HG02571 (cell line): ENCODE measurements around the gene LRP2.
"Not testable (repeated sequence)": the region's sequence is repeated elsewhere in the genome, so short reads cannot be mapped to it uniquely, and the experiment has no call there.

ENCODE experiments used
- ATAC-seq: cut with Tn5 transposase; IDR thresholded peaks from one replicate; pipeline ENCODE4 v1.9.1; 2021; ENCODE audit warnings: mild to moderate bottlenecking, moderate library complexity; ENCODE audit not compliant: unreplicated experiment

Gene LRP2

DNA sequence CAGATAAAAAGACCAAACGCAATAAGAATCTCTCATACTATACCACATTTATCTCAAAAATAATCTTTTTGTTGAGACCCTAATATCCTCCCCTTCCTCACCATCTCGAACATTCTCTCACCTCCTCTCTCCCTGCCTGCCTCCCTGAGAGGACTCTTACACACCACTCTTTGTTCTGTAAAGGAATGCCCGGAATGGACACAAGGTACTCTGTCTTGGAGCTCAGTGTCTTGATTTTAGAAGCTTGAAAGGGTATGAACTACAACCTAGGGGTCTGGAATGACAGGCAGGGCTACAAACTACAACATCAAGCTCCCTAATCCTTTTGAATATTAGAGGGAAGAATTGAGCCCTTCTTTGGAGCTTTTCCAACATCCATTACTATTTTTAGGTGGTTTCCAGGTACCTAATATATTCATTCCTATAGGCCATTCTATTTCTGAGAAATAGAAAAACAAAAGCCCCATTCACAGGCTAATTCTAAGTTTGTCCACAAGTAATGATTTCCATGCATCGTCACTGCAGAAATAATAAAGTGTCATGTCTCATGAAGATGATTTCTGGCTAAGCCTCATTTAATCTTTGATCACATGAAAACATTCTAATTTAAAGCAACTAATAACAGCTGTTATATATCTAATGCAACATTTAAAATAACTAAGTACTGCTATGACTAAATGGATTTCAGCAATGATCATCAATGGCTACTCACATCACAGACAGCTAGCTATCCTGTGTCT lies 60.6 kb downstream of the LRP2 start:
- no peak for ATAC-seq

DNA sequence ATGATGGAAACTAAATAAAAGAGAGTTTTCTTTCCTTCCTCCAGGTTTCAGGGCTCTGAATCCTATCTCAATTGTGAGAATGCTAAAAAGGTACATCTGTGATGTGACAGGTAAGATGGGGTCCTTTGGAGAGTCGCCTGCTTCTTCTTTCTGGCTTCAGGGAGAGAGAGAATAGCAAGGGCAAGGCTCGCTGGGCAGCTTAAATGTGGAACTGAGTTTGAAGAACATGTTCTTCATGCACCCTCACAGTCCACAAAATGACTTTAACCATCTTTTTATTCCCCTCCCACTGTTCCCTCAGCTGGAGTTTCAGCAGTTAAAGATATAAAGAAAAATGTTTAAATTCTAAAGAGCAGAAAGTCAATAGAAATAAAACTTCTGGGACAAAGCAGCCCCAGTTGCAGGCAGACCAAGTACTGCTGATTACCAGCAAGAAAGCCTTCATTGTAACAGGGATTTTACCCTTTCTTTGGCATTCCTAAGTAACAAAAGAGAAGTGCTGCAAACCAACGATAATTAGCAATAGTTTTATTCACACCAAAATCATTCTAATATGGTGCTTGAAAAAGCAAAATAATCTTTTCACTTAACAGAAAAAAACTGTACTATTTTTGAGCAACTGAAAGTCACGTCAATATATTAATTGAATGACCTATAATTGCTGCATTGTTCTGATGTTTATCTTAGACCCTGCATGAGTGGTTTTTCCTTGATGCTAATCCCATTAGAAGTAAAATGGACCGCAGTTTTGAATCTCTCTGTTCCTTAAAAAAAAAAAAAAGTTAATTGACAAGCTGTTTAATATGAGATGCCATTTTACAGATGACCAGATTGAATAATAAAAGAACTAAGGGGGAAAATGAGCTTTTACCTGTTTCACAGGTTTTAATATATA lies 61.5 kb downstream of the LRP2 start:
- no peak for ATAC-seq

- no peak for ATAC-seq
Observed at GRCh38 chr2:169298007-169298406, 64.3 kb downstream of the LRP2 start.

GRCh38 chr2:169294001-169294675 lies 68.2 kb downstream of the LRP2 start:
- ATAC-seq = no peak

DNA sequence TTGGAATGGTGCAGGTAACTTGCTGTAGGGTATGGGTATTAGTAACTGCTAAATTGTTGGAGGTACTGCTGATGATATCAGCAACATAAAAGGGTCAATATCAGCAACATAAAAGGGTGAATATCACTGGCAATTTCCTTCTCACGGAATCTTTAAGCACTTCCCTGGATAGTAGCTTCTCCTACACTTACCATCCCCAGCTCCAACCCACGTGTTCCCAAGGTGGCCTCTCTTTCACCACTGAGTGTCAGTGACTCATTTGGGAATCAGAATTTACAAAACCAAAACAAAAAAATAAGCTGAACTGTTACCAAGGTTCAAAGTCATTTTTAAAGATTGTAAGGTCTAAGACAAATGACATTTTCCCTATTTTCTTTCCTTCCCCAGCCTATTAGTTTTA lies 70.8 kb downstream of the LRP2 start:
- ATAC-seq = no peak

DNA sequence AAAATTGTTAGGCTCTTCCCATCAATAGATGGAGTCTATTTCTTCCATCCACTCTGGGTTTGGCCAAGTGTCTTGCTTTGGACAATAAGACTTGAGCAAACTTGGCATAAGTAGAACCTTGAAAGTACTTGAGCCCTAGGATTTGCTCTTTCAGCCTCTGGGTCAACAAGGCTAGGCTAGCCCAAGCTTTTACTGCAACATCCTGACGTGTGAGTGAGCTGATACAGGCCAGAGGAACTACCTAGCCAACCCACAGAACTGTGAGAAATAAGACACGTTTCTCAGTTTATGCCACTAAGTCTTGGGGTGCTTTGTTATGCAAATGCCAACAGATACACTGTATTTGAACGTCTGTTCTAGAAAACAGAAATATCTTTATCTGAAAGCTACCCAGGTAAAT lies 71.9 kb downstream of the LRP2 start:
- no peak for ATAC-seq

- no peak for ATAC-seq
Observed at GRCh38 chr2:169287666-169288065, 74.7 kb downstream of the LRP2 start.

DNA sequence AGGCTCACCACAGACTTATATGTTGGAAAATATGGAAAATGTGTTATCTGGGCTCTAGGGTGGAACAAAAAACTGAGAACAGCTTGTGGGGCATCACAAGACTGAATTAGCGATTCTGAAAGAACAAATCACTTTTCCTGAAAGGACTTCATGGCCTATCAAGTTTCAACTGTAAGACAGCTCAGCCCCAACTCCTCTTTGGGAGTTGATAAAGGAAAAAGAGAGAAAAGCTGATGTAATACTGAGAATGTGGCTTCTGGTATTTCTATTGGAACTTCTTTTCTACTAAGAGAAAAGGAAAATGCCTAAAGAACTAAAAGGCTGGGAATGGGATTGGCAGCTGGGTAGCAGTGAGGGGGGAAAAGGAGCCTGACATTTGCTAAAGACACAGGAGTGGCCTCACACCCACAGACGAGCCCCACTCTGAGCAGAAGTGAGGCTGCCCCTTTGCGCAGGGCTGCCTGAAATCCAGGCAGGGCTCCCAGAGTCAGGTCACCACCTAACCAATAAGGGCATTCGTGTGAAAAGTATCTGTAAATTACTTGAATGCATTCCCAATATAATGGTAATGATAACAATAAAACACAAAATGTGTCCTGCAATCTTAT lies 75.6 kb downstream of the LRP2 start:
- no peak for ATAC-seq

DNA sequence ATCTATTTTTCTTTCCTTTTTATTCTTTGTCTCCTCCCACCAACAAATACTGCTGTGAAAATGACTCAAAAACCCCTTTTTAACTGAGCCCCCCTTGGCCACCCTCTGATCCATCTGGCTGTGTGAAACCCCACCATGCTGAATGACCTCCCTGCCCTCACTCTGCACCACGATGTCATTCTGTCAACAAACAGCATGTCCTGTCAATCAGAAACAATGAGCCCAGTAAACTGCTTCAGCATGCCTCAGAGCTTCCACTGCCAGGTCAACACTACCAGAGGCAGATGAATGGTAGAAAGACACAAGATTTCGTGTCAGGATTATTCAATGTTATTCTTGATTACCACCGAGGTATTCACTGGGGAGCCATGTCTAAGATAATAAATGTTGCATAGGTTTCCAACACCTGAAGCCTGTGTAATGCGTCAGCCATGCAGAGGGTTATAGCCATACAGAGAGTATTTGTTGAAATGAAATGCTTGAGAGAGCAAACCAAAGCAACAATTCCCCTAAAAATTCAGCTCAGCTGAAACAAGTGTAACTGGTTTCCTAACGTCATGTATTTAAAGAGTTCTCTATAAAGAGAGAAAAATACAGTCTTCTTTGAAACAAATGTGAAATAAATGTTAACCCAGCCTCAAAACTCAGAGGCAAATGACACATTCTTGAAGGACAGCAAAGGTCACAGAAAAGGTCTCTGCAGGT lies 76.7 kb downstream of the LRP2 start:
- no peak for ATAC-seq

DNA sequence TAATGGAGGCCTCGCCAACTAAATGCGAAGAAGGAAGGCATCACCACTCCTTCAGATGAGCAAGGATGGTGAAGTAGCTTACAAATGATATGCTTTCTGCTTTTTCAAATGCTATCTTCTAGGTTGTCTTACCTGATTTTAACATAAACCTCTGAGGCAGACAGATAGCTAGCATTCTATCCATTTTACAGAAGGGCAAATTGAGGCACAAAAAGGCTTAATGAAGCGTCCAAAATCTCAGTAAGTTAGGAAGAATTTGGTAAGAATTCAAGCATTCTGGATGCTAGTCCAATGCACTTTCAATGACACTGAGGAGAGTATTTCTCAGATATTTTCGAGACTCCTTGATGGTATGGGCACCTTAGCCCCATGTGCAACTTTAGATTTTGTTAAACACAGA lies 81.8 kb downstream of the LRP2 start:
- no peak for ATAC-seq

DNA sequence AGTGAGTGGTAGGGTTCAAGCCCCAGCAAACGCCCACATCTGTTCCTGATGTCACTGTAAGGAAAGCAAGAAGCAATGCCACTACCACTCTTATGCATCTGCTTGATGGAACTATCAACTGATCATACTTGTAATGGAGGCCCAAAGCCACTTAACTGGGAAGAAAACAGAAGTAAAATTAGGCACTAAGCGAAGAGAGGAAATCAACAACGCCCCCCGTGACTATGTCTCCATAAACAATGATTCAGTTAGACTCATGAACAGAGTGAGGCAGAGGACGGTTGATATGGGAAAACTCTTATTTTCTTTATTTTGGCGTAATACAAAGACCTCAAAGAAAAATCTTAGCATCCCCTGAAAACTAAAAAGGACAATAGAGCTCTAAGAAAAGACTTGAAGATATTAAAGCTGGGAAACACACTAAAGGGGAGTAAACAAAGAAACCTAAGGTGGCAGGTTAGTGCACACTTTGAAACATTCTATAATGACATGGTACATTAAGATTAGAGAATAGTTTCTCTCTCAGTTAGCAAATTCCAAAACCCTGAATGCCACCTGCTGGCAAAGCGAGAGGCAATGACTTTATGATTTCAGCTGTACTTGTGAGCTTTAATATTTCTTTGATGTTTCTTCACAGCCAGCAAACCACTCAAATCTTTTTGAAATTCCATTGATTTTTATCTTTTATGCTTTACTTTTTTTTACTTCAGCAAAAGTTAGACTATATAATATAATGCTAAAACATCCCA lies 86.5 kb downstream of the LRP2 start:
- ATAC-seq = no peak

GRCh38 chr2:169272010-169272409 lies 90.3 kb downstream of the LRP2 start:
- ATAC-seq = no peak

DNA sequence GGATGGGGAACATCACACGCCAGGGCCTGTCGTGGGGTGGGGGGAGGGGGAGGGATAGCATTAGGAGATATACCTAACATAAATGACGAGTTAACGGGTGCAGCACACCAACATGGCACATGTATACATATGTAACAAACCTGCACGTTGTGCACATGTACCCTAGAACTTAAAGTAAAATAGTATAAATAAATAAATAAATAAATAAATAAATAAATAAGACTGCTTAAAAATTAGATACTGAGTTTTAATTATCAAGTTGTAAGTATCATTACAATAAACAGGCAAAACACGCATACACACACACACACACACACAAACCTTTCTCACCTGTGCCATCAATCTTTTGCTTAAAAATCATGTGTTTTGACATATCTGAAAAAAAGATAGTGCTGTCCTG lies 91.8 kb downstream of the LRP2 start:
- not testable (repeated sequence) for ATAC-seq

GRCh38 chr2:169265591-169265990 lies 96.7 kb downstream of the LRP2 start:
- no peak for ATAC-seq

DNA sequence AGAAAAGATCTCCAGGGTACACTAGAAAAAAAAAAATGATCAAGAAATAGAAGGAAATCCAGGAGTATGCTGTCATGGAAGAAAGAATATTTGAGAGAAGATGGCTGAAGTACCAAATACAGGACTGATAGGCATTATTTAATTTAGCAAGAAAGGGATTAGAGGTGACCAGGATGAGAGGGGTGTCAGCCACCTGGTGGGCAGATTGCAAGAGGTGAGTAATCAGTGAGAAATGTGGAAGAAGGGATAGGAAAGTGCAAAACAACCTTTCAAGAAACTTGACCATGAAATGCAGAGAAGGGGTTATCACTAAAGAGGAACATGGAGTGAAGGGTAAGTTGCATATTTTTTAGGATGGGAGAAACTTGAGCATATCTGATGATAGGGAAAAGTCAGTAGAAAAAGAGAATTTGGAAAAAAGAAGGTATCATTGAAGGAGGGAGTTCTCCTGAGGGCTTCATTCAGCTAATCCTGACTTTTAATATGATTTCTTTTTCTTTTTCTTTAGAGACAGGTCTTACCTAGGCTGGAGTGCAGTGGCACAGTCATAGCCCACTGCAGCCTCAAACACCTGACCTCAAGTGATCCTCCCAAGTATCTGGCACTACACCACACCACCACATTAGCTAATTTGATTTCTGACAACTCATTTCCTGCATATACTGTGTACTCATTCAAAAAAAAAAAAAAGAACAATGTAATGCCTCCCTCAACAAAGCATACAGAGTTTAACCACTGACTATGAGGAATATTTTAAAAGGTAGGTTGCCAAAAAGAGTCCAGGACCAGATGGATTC lies 101.3 kb downstream of the LRP2 start:
- ATAC-seq = no peak

GRCh38 chr2:169260246-169260645 lies 102.1 kb downstream of the LRP2 start:
- no peak for ATAC-seq

DNA sequence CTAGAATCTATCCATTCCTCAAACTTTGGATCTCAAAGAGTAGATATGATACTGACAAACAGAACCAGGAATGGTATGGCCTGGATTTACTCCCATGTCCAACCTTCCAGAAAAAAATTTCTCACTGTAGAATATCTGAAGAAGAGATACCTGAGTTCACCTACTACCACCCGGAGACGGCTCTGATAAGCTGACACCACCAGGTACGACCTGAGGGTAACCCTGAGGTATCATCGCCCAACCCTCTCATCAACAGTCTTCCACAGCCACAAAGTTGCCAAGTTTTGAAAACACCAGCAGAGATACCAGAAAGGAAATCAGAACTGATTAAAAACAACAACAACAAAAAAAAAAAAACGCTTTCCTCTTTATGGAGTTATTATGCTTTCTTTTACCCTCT lies 102.9 kb downstream of the LRP2 start:
- no peak for ATAC-seq

- ATAC-seq = no peak
Observed at GRCh38 chr2:169258045-169258601, 104.2 kb downstream of the LRP2 start.

GRCh38 chr2:169254774-169255173 lies 107.6 kb downstream of the LRP2 start:
- no peak for ATAC-seq
